Esophagus muscularis mucosa (tissue), 4 donors: Measurements from ENCODE around the gene THSD4.

Experiments
- EP300 ChIP-seq: sonication (generic); formaldehyde crosslinking; IDR thresholded peaks from one replicate; pipeline ENCODE4 v1.6.1; 2017; ENCODE audit warnings: antibody characterized with exemption
- POLR2AphosphoS5 ChIP-seq, 2 donors: sonication (generic); formaldehyde crosslinking; IDR thresholded peaks; one replicate each; pipeline ENCODE4 v1.6.1; 2017; ENCODE audit warnings: antibody characterized with exemption in 2 of 2
- TF ChIP-seq, protein P1 (sequence below), 3 experiments: fragments of 200-600 bp in 2 of 3; fragments of 450-650 bp in 1 of 3; sonication (generic) in 2 of 3; IDR thresholded peaks; one replicate each; pipeline ENCODE4 v1.5.1; 2017 to 2019; ENCODE audit warnings: antibody characterized with exemption in 3 of 3, mild to moderate bottlenecking in 2 of 3, moderate library complexity in 1 of 3

DNA sequence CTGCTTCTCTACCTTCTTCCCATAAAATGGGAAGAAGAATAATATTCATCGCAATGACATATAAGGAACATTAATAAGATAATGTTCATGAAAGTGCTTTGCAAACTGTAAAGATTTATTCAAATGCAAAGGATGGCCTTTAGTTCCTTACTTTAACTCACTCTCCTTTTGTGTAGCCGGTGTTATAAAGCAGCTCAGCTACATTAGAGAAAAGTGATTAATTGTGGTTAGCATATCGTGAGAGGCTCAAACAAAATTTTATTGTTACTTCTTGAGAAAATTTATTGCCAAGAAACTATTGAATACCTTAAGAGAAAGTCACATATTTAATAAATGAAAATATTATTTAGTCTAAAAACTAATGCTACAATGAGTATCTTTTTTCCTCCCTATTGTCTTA is 444.3 kb downstream of the THSD4 start:
- TF ChIP-seq, protein P1, sequence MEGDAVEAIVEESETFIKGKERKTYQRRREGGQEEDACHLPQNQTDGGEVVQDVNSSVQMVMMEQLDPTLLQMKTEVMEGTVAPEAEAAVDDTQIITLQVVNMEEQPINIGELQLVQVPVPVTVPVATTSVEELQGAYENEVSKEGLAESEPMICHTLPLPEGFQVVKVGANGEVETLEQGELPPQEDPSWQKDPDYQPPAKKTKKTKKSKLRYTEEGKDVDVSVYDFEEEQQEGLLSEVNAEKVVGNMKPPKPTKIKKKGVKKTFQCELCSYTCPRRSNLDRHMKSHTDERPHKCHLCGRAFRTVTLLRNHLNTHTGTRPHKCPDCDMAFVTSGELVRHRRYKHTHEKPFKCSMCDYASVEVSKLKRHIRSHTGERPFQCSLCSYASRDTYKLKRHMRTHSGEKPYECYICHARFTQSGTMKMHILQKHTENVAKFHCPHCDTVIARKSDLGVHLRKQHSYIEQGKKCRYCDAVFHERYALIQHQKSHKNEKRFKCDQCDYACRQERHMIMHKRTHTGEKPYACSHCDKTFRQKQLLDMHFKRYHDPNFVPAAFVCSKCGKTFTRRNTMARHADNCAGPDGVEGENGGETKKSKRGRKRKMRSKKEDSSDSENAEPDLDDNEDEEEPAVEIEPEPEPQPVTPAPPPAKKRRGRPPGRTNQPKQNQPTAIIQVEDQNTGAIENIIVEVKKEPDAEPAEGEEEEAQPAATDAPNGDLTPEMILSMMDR (IDR thresholded peaks at IDR 0.05): no peak
- TF ChIP-seq EP300 (no peak), POLR2AphosphoS5 (IDR thresholded peaks at IDR 0.05) (no peak)
